ENCODE measurements around the gene HACD2. TPM values are rescaled to one million over a fixed set of nuclear protein-coding genes. Genes with fewer than 3 reads are reported as not detected.
A peak's percentile ranks its signal among the peaks of the same experiment; 100 is the strongest.

The HACD2 gene
- total RNA-seq, 1 donor from 2014 or later = 30.4 TPM

- Mint-ChIP-seq H3K27ac (no peak overlapping the region), H3K4me1 (ENCODE audit: unreplicated experiment) (peaks cover 15% of the 10 kb centered on the region), H3K9me3 (no peaks in the 10 kb centered on the region), H3K27me3 (peaks cover 30% of the 10 kb centered on the region), H3K36me3 (no peaks in the 10 kb centered on the region), H3K4me3 (no peak overlapping the region)
- DNase-seq (ENCODE audit: extremely low spot score, unreplicated experiment) = no peak
- no peak for TF ChIP-seq CTCF (conservative IDR thresholded peaks at IDR 0.05)
These were observed 127.0 kb downstream of the HACD2 start for GRCh38 chr3:123457841-123458240.

GRCh38 chr3:123453675-123454074 is 131.2 kb downstream of the HACD2 start:
- H3K4me1 Mint-ChIP-seq (ENCODE audit: unreplicated experiment) = peaks cover 13% of the 10 kb centered on the region
- H3K4me3 Mint-ChIP-seq = peak overlapping the region; percentile 4
- peaks cover 32% of the 10 kb centered on the region for H3K27me3 Mint-ChIP-seq
- H3K9me3 Mint-ChIP-seq = no peaks in the 10 kb centered on the region
- no peak for DNase-seq (ENCODE audit: extremely low spot score, unreplicated experiment)
- no peak overlapping the region for H3K27ac Mint-ChIP-seq
- TF ChIP-seq CTCF (conservative IDR thresholded peaks at IDR 0.05) = no peak
- H3K36me3 Mint-ChIP-seq = no peaks in the 10 kb centered on the region

- Mint-ChIP-seq H3K4me3 (peak overlapping the region; percentile 61), H3K27me3 (peaks cover 39% of the 10 kb centered on the region), H3K27ac (peak overlapping the region; percentile 9), H3K9me3 (no peaks in the 10 kb centered on the region), H3K4me1 (ENCODE audit: unreplicated experiment) (peaks cover 18% of the 10 kb centered on the region), H3K36me3 (peaks cover 1% of the 10 kb centered on the region)
- TF ChIP-seq CTCF (conservative IDR thresholded peaks at IDR 0.05) = no peak
- DNase-seq (ENCODE audit: extremely low spot score, unreplicated experiment) = no peak
These were observed 133.7 kb downstream of the HACD2 start for GRCh38 chr3:123451186-123451585.

- H3K36me3 Mint-ChIP-seq = peaks cover 5% of the 10 kb centered on the region
- peaks cover 49% of the 10 kb centered on the region for H3K27me3 Mint-ChIP-seq
- no peak for DNase-seq (ENCODE audit: extremely low spot score, unreplicated experiment)
- peak overlapping the region; percentile 59 for H3K27ac Mint-ChIP-seq
- H3K4me3 Mint-ChIP-seq = peak overlapping the region; percentile 83
- H3K4me1 Mint-ChIP-seq (ENCODE audit: unreplicated experiment) = peaks cover 25% of the 10 kb centered on the region
- TF ChIP-seq CTCF (conservative IDR thresholded peaks at IDR 0.05) = no peak
- no peaks in the 10 kb centered on the region for H3K9me3 Mint-ChIP-seq
These were observed 134.8 kb downstream of the HACD2 start for GRCh38 chr3:123449997-123450604.

- peaks cover 30% of the 10 kb centered on the region for H3K4me1 Mint-ChIP-seq (ENCODE audit: unreplicated experiment)
- peaks cover 57% of the 10 kb centered on the region for H3K27me3 Mint-ChIP-seq
- H3K9me3 Mint-ChIP-seq = no peaks in the 10 kb centered on the region
- no peak overlapping the region for H3K27ac Mint-ChIP-seq
- peak overlapping the region; percentile 83 for H3K4me3 Mint-ChIP-seq
- H3K36me3 Mint-ChIP-seq = peaks cover 5% of the 10 kb centered on the region
- no peak for TF ChIP-seq CTCF (conservative IDR thresholded peaks at IDR 0.05)
- no peak for DNase-seq (ENCODE audit: extremely low spot score, unreplicated experiment)
These were observed 135.5 kb downstream of the HACD2 start for GRCh38 chr3:123449102-123449996.
